ENCODE data around the gene NDUFS1.
"Not testable (repeated sequence)": the region's sequence is repeated elsewhere in the genome, so short reads cannot be mapped to it uniquely, and the experiment has no call there.

NDUFS1 gene

GRCh38 chr2:206112846-206113547, 46.2 kb downstream of the NDUFS1 start:
- no peak for DNase-seq
- no peaks in the 10 kb centered on the region for H3K27me3 ChIP-seq (ENCODE audit: insufficient read depth, low read depth, severe bottlenecking)
- H3K4me3 ChIP-seq (ENCODE audit: low read depth, low read length): no peak overlapping the region
- H3K27ac ChIP-seq: no peak overlapping the region
- H3K9me3 ChIP-seq (ENCODE audit: severe bottlenecking): no peaks in the 10 kb centered on the region
- no peak for TF ChIP-seq CTCF (IDR thresholded peaks at IDR 0.05; ENCODE audit: low read depth, low read length)
- peaks cover 9% of the 10 kb centered on the region for H3K36me3 ChIP-seq

- Histone ChIP-seq H3K27me3 (ENCODE audit: insufficient read depth, low read depth, severe bottlenecking) (no peaks in the 10 kb centered on the region), H3K27ac (no peak overlapping the region), H3K4me3 (ENCODE audit: low read depth, low read length) (no peak overlapping the region), H3K36me3 (peaks cover 9% of the 10 kb centered on the region), H3K9me3 (ENCODE audit: severe bottlenecking) (no peaks in the 10 kb centered on the region)
- TF ChIP-seq CTCF (IDR thresholded peaks at IDR 0.05; ENCODE audit: low read depth, low read length): no peak
- no peak for DNase-seq
These were observed 47.1 kb downstream of the NDUFS1 start for GRCh38 chr2:206112108-206112507.

GRCh38 chr2:206108713-206109112, 50.5 kb downstream of the NDUFS1 start:
- no peak for DNase-seq
- Histone ChIP-seq H3K36me3 (no peaks in the 10 kb centered on the region; the same call in 1 of the 2 replicates), H3K4me3 (ENCODE audit: low read depth, low read length) (no peak overlapping the region), H3K9me3 (ENCODE audit: severe bottlenecking) (no peaks in the 10 kb centered on the region), H3K27me3 (ENCODE audit: insufficient read depth, low read depth, severe bottlenecking) (no peaks in the 10 kb centered on the region), H3K27ac (no peak overlapping the region)
- TF ChIP-seq CTCF (IDR thresholded peaks at IDR 0.05; ENCODE audit: low read depth, low read length): no peak

GRCh38 chr2:206105541-206105940, 53.7 kb downstream of the NDUFS1 start:
- H3K27ac ChIP-seq: no peak overlapping the region

GRCh38 chr2:206105038-206105437, 54.2 kb downstream of the NDUFS1 start:
- Histone ChIP-seq H3K9me3 (ENCODE audit: severe bottlenecking) (no peaks in the 10 kb centered on the region), H3K36me3 (no peaks in the 10 kb centered on the region; the same call in 1 of the 2 replicates), H3K4me3 (ENCODE audit: low read depth, low read length) (no peak overlapping the region), H3K27ac (no peak overlapping the region), H3K27me3 (ENCODE audit: insufficient read depth, low read depth, severe bottlenecking) (no peaks in the 10 kb centered on the region)
- TF ChIP-seq CTCF (IDR thresholded peaks at IDR 0.05; ENCODE audit: low read depth, low read length): no peak
- no peak for DNase-seq

More at GRCh38 chr2:206105541-206105940, 53.7 kb downstream of the NDUFS1 start:
- no peaks in the 10 kb centered on the region for H3K9me3 ChIP-seq (ENCODE audit: severe bottlenecking)
- TF ChIP-seq CTCF (IDR thresholded peaks at IDR 0.05; ENCODE audit: low read depth, low read length): no peak
- H3K4me3 ChIP-seq (ENCODE audit: low read depth, low read length): no peak overlapping the region
- H3K36me3 ChIP-seq: no peaks in the 10 kb centered on the region; the same call in 1 of the 2 replicates
- no peak for DNase-seq
- H3K27me3 ChIP-seq (ENCODE audit: insufficient read depth, low read depth, severe bottlenecking): no peaks in the 10 kb centered on the region

GRCh38 chr2:206098872-206099271, 60.4 kb downstream of the NDUFS1 start:
- H3K4me3 ChIP-seq (ENCODE audit: low read depth, low read length); H3K36me3 ChIP-seq; H3K27me3 ChIP-seq (ENCODE audit: insufficient read depth, low read depth, severe bottlenecking); H3K9me3 ChIP-seq (ENCODE audit: severe bottlenecking); DNase-seq; H3K27ac ChIP-seq: not testable (repeated sequence)

All from WERI-Rb-1 (cell line).